GM11168 (cell line): ENCODE data around the gene KCNMA1.

Experiments used
- in situ Hi-C: fragments of 300-500 bp; cut with MboI; formaldehyde crosslinking; loops from one replicate; pipeline ENCODE4 v1.12.0; 2022; ENCODE audit warnings: low sequenced_read_pairs; ENCODE audit not compliant: unreplicated experiment

The KCNMA1 gene

GRCh38 chr10:77006836-77007511 lies 630.6 kb downstream of the KCNMA1 start:
- in situ Hi-C loops = no loop called here

DNA sequence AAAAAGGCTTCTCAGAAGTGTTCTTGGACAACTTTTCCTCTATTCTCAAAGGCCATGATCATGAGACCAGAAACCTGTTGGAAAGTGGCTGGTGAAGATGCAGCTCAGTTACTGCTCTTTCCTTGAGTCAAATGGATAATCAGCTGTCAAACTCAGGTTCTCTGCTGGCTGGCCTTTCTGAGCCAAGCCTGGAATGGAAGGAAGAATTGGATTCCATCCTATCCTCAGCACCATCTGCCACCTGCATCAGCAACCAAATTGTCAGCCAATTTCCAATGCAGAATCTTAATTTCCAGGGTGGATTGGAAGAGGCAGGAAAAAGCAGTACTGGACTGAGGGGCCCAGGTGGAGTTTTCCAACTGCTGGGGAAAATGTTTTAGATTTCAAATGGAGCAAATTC lies 631.7 kb downstream of the KCNMA1 start:
- in situ Hi-C loops = no loop called here

- in situ Hi-C loops = no loop called here
These were observed 632.6 kb downstream of the KCNMA1 start for GRCh38 chr10:77004917-77005564.

DNA sequence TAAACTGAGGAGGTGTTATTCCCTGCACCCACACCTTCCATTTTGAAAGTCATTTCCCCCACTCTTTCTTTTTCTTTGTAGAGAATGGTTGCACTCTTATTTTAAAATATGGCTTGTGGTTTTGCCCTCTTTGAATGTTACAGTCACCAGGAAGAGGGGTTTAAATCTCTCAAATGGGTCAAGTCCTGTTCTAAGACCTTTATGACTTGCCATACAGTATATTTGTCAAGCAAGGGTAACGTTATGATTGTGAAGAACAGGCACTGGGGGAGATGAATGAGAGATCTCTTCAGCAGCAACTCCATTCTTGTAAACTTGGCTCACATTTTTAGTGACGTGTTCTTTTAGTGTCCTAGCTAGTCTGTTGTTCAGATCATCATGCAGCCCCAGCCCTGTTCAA lies 634.7 kb downstream of the KCNMA1 start:
- in situ Hi-C loops = no loop called here

DNA sequence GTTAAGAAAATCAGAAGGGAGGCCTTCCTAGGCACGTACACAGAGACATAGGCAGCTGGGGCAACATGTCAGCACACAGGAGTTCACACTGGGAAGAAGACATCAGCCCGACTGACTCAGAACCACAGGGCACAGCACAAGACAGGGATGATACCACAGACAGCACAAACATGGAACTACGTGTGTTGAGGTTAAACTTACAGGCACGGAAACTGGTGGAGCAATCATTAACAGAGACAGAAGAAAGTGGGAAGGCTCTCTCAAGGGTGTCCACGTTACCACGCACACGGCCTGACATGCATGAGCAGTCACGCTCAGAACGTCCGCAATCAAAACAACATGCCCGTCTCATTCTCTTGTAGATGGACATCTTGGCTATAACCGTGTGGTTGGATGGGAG lies 636.4 kb downstream of the KCNMA1 start:
- in situ Hi-C loops = no loop called here

DNA sequence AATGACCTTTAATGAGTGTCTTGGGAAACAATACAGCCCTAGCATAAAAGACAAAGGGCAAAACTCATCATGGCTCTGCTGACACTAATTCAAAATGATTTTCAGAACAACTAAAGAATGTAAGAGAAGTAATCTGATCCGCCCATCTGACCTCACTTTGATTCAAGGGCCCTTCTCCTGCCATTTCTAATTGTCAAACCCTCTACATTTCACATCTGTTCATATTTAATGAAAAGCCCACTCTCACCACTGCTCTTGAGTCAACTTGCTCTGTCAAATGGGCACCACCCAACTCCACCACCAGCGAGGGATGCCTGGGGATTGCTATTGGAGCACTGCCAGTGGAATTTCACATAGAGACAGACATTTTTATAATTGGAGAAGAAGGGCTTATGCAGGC lies 639.2 kb downstream of the KCNMA1 start:
- in situ Hi-C loops = no loop called here

- in situ Hi-C loops = no loop called here
These were observed 640.0 kb downstream of the KCNMA1 start for GRCh38 chr10:76997631-76998030.

DNA sequence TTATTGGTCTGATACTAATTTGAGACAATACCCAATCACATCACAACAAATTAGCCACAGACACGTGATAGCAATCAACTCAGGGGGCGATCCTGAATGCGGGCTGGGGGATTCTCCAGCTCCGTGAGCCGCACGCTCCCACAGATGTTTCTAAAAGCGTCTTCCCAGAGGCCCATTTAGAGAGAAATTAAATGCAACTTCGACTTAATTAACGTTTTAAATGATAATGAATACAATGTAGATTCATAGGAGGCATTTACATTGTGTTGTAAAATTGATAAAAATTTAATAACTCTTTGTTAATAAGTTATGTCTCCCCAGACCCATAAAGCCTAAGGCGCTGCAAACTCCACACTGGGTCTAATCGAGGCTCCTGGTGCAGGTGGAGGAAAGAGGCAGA lies 642.6 kb downstream of the KCNMA1 start:
- in situ Hi-C loops = no loop called here

GRCh38 chr10:76993213-76993612 lies 644.4 kb downstream of the KCNMA1 start:
- in situ Hi-C loops = no loop called here

DNA sequence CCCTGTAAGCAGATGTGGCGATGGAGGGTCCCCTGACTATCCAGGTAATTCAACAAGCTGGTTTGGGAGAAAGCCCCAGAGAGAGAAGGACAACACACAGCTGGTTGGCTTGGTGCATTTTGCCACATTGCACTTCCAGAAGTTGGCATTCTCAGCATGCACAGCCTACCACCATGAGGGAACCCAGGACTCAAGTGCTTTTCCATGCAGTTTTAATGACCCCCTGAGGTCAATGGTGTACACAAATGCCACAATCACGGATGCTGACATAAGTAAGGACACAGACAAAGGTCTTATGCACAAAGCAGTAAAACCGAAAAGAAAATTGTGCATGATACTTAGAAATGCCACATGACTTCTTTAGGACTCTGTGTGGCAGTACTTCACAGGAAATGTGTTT lies 645.1 kb downstream of the KCNMA1 start:
- in situ Hi-C loops = no loop called here

DNA sequence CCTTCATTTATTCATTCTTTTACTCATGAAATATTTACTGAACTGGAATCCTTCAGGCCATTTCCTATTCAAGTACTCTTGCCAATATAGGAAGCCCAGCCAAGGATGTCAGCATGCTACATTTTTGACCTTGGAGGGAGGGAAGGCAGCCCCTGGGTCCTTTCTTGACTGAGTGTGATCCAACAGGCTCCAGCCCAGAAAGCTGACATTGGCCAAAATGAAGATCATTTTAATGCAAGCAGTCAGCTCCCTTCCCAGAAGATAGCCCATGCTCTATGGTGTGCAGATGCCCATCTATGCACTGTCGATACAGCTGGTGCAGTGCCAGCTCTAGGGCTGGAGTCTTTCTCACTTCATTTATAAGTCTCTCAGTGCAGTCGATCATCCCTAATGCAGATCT lies 646.0 kb downstream of the KCNMA1 start:
- in situ Hi-C loops = no loop called here

DNA sequence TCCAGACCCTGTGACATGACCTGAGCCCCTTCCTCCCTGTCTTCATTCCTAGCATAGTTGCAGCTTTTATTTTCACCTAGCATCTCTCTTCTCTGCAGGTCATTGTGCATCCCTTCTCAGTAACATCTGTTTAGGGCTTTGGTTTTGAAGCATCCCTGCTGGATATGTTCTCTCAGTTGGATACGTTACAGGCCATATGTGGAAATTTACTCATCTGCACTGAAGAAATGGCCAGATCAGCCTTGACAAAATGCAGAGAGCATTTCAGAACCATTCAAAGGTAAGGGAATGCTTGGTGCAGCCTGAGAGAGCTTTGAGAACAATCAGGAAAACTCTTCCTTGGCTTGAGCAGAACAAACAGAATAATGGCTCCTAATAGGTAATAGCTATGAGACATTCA lies 647.0 kb downstream of the KCNMA1 start:
- in situ Hi-C loops = no loop called here

- in situ Hi-C loops = no loop called here
These were observed 652.8 kb downstream of the KCNMA1 start for GRCh38 chr10:76984559-76985443.

GRCh38 chr10:76983624-76984023 lies 654.0 kb downstream of the KCNMA1 start:
- in situ Hi-C loops = no loop called here

DNA sequence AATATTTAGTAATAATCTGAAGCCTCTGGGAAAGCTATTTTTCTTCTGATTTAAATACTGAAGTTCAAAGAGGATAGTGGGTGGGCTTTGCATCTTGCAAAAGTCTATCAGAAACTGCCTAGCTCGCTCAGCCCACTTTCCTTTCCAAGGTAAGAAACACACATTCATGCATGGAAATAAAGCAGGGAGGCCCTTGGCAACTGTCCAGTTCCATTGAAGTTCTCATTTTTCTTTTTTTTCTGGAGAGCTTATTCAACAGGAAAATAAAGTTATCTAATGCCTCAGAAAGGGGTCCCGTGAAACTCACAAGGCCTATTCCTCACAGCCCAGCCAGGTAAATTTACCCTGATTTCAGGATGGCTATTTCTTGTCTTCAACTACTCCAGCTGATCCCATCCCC lies 654.9 kb downstream of the KCNMA1 start:
- in situ Hi-C loops = no loop called here

GRCh38 chr10:76981251-76981650 lies 656.4 kb downstream of the KCNMA1 start:
- in situ Hi-C loops = no loop called here

DNA sequence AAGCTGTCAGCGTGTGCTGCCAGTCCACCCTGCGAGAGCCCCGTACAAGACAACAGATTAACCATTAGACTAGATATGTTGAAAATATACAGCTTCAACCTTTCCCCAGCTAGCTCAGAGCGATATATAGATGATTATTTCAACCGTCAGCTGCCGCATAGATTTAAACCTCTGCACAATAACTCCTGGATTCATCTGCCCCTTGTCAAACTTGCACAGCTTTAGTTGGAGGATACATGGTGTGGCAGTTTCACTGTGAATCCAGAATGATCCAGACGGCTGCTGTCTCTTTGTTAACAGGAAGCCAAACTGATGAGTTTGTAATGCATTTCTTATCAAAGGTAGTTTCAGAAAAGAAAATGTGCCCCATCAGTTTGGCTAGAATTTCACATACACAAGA lies 659.7 kb downstream of the KCNMA1 start:
- in situ Hi-C loops = no loop called here

DNA sequence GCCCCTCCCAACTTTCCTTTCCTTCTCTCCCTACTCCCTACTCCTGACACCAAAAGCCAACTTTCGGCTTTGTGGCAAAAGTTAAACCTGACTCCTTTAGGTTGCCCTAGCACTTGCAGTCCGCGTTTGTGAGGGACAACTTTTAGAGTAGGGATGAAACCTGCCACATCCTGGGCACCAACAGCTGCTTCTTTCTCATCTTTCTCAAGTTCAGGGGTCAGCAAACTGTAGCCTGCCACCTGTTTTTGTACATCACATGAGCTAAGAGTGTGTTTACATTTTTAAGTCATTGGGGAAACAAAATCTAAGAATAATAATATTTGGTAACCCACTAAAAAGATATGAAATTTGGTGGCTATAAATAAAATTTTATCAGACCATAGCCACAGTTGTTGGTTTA lies 660.6 kb downstream of the KCNMA1 start:
- in situ Hi-C loops = no loop called here

DNA sequence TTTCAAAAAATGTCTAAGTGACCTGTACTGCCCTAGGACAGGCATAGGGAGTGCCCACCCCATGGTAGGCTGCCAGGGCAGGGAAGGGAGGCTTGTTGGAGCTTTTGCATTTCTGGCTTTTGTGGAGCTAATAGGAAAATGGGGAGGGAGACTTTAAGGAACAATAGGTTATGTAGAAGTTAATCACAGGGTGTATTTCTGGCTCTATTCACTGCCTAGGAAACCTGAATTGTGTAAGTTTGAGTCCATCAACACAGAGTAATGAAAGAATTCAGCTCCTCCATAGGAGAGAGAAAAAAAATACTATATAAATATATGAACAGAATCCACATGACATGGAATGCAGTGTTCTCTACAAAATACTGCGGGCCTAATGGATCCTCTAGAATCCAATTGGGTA lies 661.5 kb downstream of the KCNMA1 start:
- in situ Hi-C loops = no loop called here

GRCh38 chr10:76975126-76975525 lies 662.5 kb downstream of the KCNMA1 start:
- in situ Hi-C loops = no loop called here

GRCh38 chr10:76974017-76974691 lies 663.5 kb downstream of the KCNMA1 start:
- in situ Hi-C loops = no loop called here
